NT2/D1 (cell line): ENCODE results near the gene PRF1.

Experiments
- SUZ12 ChIP-seq: IDR thresholded peaks from 2 replicates; pipeline ENCODE4 v1.6.1; 2011; ENCODE audit not compliant: insufficient read length, insufficient read depth; ENCODE audit errors: extremely low read depth
- ZNF274 ChIP-seq: IDR thresholded peaks from 2 replicates; pipeline ENCODE4 v1.6.1; 2011; ENCODE audit warnings: mild to moderate bottlenecking, low read depth, low read length

DNA sequence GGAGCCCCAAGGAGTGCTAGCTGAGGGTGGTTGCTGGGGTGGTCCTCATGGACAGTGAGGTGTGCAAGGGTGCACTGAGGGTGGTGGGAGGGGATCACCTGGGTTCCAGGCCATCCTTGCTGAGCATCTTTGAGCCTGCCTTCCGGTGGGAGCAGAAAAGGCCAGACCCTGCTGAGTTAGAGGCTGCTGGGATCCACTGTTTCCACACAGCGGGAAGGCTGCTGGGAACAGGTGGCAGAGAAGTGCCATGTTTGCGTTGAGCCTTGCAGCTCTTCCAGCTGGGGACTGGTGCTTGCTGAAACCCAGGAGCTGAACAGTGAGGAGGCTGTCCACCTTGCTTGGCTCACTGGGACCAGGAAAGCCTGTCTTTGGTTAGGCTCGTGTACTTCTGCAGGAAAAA is 34.9 kb downstream of the PRF1 start:
- TF ChIP-seq ZNF274, result no peak
- TF ChIP-seq SUZ12, result no peak
